PC-9 (cell line): Measurements from ENCODE around the gene HADH. TPM values are rescaled to one million over a fixed set of nuclear protein-coding genes. Genes with fewer than 3 reads are reported as not detected.

Experiments used
- BruUV-seq: library from RNA; stranded (reverse); fragments of 400-500 nt; replicated peaks from 2 replicates; lab custom pipeline; 2021; lab: Mats Ljungman, UMichigan
- CTCF ChIA-PET: fragments of 300-600 bp; sonication (Branson Sonifier 250); formaldehyde crosslinking; loops from one replicate; lab custom pipeline; 2022; ENCODE audit warnings: antibody characterized with exemption; lab: Charles Lee
- POLR2A ChIA-PET: fragments of 300-600 bp; sonication (Branson Sonifier 250); formaldehyde crosslinking; loops from one replicate; lab custom pipeline; 2022; ENCODE audit warnings: antibody characterized with exemption; ENCODE audit not compliant: unreplicated experiment; lab: Charles Lee
- DNase-seq, 2 experiments: peaks; one replicate each; pipeline versions ENCODE4 v3.0.0 to v3.0.0-alpha.2; 2015 to 2022; ENCODE audit warnings: mixed read lengths in 1 of 2
- H2AFZ ChIP-seq: fragments of 200-600 bp; sonication (generic); 2 replicates; pipeline ENCODE4 v1.8.1; 2017; ENCODE audit warnings: antibody characterized with exemption
- H3F3A ChIP-seq: fragments of 200-600 bp; sonication (generic); 2 replicates; pipeline ENCODE4 v1.8.1; 2017; ENCODE audit warnings: antibody characterized with exemption, mild to moderate bottlenecking, low read depth; ENCODE audit not compliant: insufficient read depth
- H3K27ac ChIP-seq: fragments of 200-600 bp; sonication (generic); 2 replicates; pipeline ENCODE4 v1.6.1; 2016; ENCODE audit warnings: mixed run types
- H3K27me3 ChIP-seq: fragments of 200-600 bp; sonication (generic); 2 replicates; pipeline ENCODE4 v1.6.1; 2016; ENCODE audit warnings: low read depth, mixed run types; ENCODE audit not compliant: insufficient read depth
- H3K36me3 ChIP-seq: fragments of 200-600 bp; sonication (generic); 2 replicates; pipeline ENCODE4 v1.6.1; 2016; ENCODE audit warnings: low read depth, mixed run types
- H3K4me1 ChIP-seq: fragments of 200-600 bp; sonication (generic); replicated peaks from 2 replicates; pipeline ENCODE4 v1.6.1; 2016; ENCODE audit warnings: mixed run types; ENCODE audit not compliant: insufficient read depth
- H3K4me2 ChIP-seq: fragments of 200-600 bp; sonication (generic); 2 replicates; pipeline ENCODE4 v1.6.1; 2017; ENCODE audit warnings: mixed run types
- H3K4me3 ChIP-seq: fragments of 200-600 bp; sonication (generic); 2 replicates; pipeline ENCODE4 v1.6.1; 2016; ENCODE audit warnings: mixed run types
- H3K79me2 ChIP-seq: fragments of 200-600 bp; sonication (generic); 2 replicates; pipeline ENCODE4 v1.6.1; 2017; ENCODE audit warnings: low read depth, mixed run types
- H3K9me2 ChIP-seq: fragments of 200-600 bp; sonication (generic); 2 replicates; pipeline ENCODE4 v1.8.1; 2017; ENCODE audit warnings: mild to moderate bottlenecking; ENCODE audit not compliant: insufficient read depth
- H3K9me3 ChIP-seq: fragments of 200-600 bp; sonication (generic); 2 replicates; pipeline ENCODE4 v1.8.1; 2016; ENCODE audit warnings: low read depth; ENCODE audit not compliant: insufficient read depth
- H4K20me1 ChIP-seq: fragments of 200-600 bp; sonication (generic); 2 replicates; pipeline ENCODE4 v1.8.1; 2017; ENCODE audit not compliant: insufficient read depth
- CTCF ChIP-seq: fragments of 200-600 bp; sonication (generic); conservative IDR thresholded peaks from 2 replicates; pipeline ENCODE4 v1.6.1; 2017; ENCODE audit warnings: mixed run types, antibody characterized with exemption, mild to moderate bottlenecking, moderate library complexity
- EZH2 ChIP-seq: fragments of 200-600 bp; sonication (generic); IDR thresholded peaks from 2 replicates; pipeline ENCODE4 v1.8.0; 2017; ENCODE audit warnings: antibody characterized with exemption, low read depth
- intact Hi-C: fragments of 100-400 bp; cut with micrococcal nuclease; formaldehyde crosslinking; loops from one replicate; pipeline ENCODE4 v1.10.0; 2022; ENCODE audit not compliant: unreplicated experiment
- total RNA-seq: library from RNA; stranded (reverse); gene quantifications from 2 replicates; pipeline ENCODE4 v1.2.3, GENCODE V29; 2021

The HADH gene
- total RNA-seq, 1 experiment from 2014 or later: 45.0 TPM

- Histone ChIP-seq H2AFZ (no peak overlapping the region), H3K79me2 (no peaks in the 10 kb centered on the region), H3K4me1 (no peaks in the 10 kb centered on the region), H3K36me3 (no peaks in the 10 kb centered on the region), H3K9me3 (no peaks in the 10 kb centered on the region), H3K27me3 (no peaks in the 10 kb centered on the region), H3K27ac (no peak overlapping the region), H3K4me3 (no peak overlapping the region), H4K20me1 (no peaks in the 10 kb centered on the region), H3K4me2 (no peak overlapping the region), H3F3A (no peaks in the 10 kb centered on the region), H3K9me2 (no peaks in the 10 kb centered on the region)
- TF ChIP-seq CTCF: no peak
- no peak for TF ChIP-seq EZH2
- no peak for DNase-seq
- intact Hi-C loops: no loop called here
- BruUV-seq: no TSS peak
- POLR2A ChIA-PET: no interaction called here
- CTCF ChIA-PET: no interaction called here
Observed at GRCh38 chr4:108001540-108002135, 11.9 kb downstream of the HADH start.

GRCh38 chr4:108003982-108004515 lies 14.4 kb downstream of the HADH start:
- Histone ChIP-seq H3K79me2 (no peaks in the 10 kb centered on the region), H4K20me1 (no peaks in the 10 kb centered on the region), H3K36me3 (no peaks in the 10 kb centered on the region), H3K4me1 (peaks cover 8% of the 10 kb centered on the region), H3K4me2 (no peak overlapping the region), H2AFZ (no peak overlapping the region), H3K9me2 (no peaks in the 10 kb centered on the region), H3K27me3 (no peaks in the 10 kb centered on the region), H3F3A (no peaks in the 10 kb centered on the region), H3K27ac (no peak overlapping the region), H3K4me3 (no peak overlapping the region), H3K9me3 (no peaks in the 10 kb centered on the region)
- ChIA-PET CTCF (no interaction called here), POLR2A (no interaction called here)
- BruUV-seq: no TSS peak
- TF ChIP-seq CTCF (no peak), EZH2 (no peak)
- intact Hi-C loops: no loop called here
- DNase-seq: no peak

- POLR2A ChIA-PET: no interaction called here
- no TSS peak for BruUV-seq
- H3K27ac ChIP-seq: no peak overlapping the region
Observed at GRCh38 chr4:108004646-108005045, 15.0 kb downstream of the HADH start.

More at GRCh38 chr4:108004646-108005045, 15.0 kb downstream of the HADH start:
- intact Hi-C loops: no loop called here
- no peak for TF ChIP-seq CTCF
- TF ChIP-seq EZH2: no peak
- no peak overlapping the region for H2AFZ ChIP-seq
- H3F3A ChIP-seq: no peaks in the 10 kb centered on the region
- no peaks in the 10 kb centered on the region for H3K36me3 ChIP-seq
- no peaks in the 10 kb centered on the region for H3K79me2 ChIP-seq
- no peaks in the 10 kb centered on the region for H3K9me2 ChIP-seq
- no peaks in the 10 kb centered on the region for H3K9me3 ChIP-seq
- no peak for DNase-seq
- no peak overlapping the region for H3K4me2 ChIP-seq
- no peak overlapping the region for H3K4me3 ChIP-seq
- H3K27me3 ChIP-seq: no peaks in the 10 kb centered on the region
- peaks cover 10% of the 10 kb centered on the region for H3K4me1 ChIP-seq
- H4K20me1 ChIP-seq: no peaks in the 10 kb centered on the region
- CTCF ChIA-PET: no interaction called here
